Testis (tissue), 3 donors: ENCODE results near the gene ZNF491. TPM values are rescaled to one million over a fixed set of nuclear protein-coding genes. Genes with fewer than 3 reads are reported as not detected.
A peak's percentile ranks its signal among the peaks of the same experiment; 100 is the strongest.

Experiments
- DNase-seq: peaks from one replicate; pipeline ENCODE4 v3.0.0-alpha.2; 2019
- H3K27ac ChIP-seq, 2 donors: fragments of 200-600 bp; sonication (generic); one replicate each; pipeline ENCODE4 v1.5.1; 2019
- H3K27me3 ChIP-seq: fragments of 200-600 bp; sonication (generic); one replicate; pipeline ENCODE4 v1.5.1; 2019
- H3K36me3 ChIP-seq: fragments of 200-600 bp; sonication (generic); one replicate; pipeline ENCODE4 v1.5.1; 2017; ENCODE audit warnings: low read depth; ENCODE audit errors: missing control alignments
- H3K4me1 ChIP-seq: fragments of 200-600 bp; sonication (generic); one replicate; pipeline ENCODE4 v1.5.1; 2019
- H3K4me3 ChIP-seq, 2 donors: fragments of 200-600 bp; sonication (generic); one replicate each; pipeline ENCODE4 v1.5.1; 2017 to 2019
- H3K9me3 ChIP-seq: fragments of 200-600 bp; sonication (generic); one replicate; pipeline ENCODE4 v1.5.1; 2017
- POLR2A ChIP-seq: fragments of 450-650 bp; IDR thresholded peaks from one replicate; pipeline ENCODE4 v1.6.1; 2017; ENCODE audit warnings: antibody characterized with exemption, mild to moderate bottlenecking, moderate library complexity
- WGBS, 2 donors: methylation state at CpG; one replicate each; pipeline ENCODE4 v1.1.5; 2018; 5-methylcytosine and 5-hydroxymethylcytosine counted together
- intact Hi-C: fragments of 100-400 bp; cut with DNase I; formaldehyde crosslinking; loops from one replicate; pipeline ENCODE4 v1.15.1; 2023; ENCODE audit warnings: low total_unique reads
- polyA plus RNA-seq: library from polyadenylated mRNA; stranded (reverse); fragments of 350-450 nt; fragmentation: Illumina TruSeq; extraction: RNeasy Lipid Tissue Mini Kit (QIAGEN cat#74804); gene quantifications from one replicate; pipeline ENCODE4 v1.2.3, GENCODE V29; 2014; ENCODE audit warnings: low read depth, low replicate concordance; ENCODE audit not compliant: insufficient read depth
- total RNA-seq, 2 donors: library from RNA; depleted of rRNA; stranded (reverse); fragments of >200 nt; gene quantifications; one replicate each; pipeline ENCODE4 v1.2.3, GENCODE V29; 2016
- TF ChIP-seq, protein P1 (sequence below), 3 experiments: fragments of 450-650 bp in 2 of 3; fragments of 200-600 bp in 1 of 3; sonication (generic) in 1 of 3; IDR thresholded peaks; one replicate each; pipeline ENCODE4 v1.5.1; 2016 to 2019; ENCODE audit warnings: antibody characterized with exemption in 3 of 3, mild to moderate bottlenecking in 2 of 3, moderate library complexity in 1 of 3

ZNF491 gene
- total and polyA plus RNA-seq, 3 donors from 2014 or later: 0.62 to 2.6 (median 1.2) TPM

GRCh38 chr19:11787536-11787935 lies 10.8 kb upstream of the ZNF491 start:
- Histone ChIP-seq H3K36me3 (no peaks in the 10 kb centered on the region), H3K27me3 (no peaks in the 10 kb centered on the region), H3K27ac (no peak overlapping the region), H3K9me3 (no peaks in the 10 kb centered on the region), H3K4me3 (no peak overlapping the region), H3K4me1 (no peaks in the 10 kb centered on the region)
- TF ChIP-seq, protein P1, sequence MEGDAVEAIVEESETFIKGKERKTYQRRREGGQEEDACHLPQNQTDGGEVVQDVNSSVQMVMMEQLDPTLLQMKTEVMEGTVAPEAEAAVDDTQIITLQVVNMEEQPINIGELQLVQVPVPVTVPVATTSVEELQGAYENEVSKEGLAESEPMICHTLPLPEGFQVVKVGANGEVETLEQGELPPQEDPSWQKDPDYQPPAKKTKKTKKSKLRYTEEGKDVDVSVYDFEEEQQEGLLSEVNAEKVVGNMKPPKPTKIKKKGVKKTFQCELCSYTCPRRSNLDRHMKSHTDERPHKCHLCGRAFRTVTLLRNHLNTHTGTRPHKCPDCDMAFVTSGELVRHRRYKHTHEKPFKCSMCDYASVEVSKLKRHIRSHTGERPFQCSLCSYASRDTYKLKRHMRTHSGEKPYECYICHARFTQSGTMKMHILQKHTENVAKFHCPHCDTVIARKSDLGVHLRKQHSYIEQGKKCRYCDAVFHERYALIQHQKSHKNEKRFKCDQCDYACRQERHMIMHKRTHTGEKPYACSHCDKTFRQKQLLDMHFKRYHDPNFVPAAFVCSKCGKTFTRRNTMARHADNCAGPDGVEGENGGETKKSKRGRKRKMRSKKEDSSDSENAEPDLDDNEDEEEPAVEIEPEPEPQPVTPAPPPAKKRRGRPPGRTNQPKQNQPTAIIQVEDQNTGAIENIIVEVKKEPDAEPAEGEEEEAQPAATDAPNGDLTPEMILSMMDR (IDR thresholded peaks at IDR 0.05): no peak
- TF ChIP-seq POLR2A: no peak
- DNase-seq: no peak
- intact Hi-C loops: no loop called here
- 80 to 84% methylated on average over 3 of the region's 3 CpGs for WGBS, 2 donors

DNA sequence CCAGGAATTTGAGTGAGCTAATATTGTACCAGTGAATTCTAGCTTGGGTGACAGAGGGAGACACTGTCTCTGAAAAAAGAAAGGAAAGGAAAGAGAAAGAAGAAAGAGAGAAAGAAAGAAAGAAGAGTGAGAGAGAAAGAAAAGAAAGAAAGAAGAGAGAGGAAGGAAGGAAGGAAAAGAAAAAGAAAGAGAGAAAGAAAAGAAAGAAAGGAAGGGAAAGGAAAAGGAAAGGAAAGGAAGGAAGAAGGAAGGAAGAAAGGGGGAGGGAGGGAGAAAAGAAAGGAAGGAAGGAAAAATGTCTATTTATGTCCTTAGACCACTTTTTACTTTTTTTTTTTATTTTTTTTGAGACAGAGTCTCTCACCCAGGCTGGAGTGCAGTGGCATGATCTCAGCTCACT lies 5.4 kb upstream of the ZNF491 start:
- Histone ChIP-seq H3K27ac (no peak overlapping the region), H3K36me3 (no peaks in the 10 kb centered on the region), H3K4me1 (peaks cover 5% of the 10 kb centered on the region), H3K4me3 (no peak overlapping the region), H3K9me3 (no peaks in the 10 kb centered on the region), H3K27me3 (no peaks in the 10 kb centered on the region)
- TF ChIP-seq POLR2A: no peak
- DNase-seq: no peak
- intact Hi-C loops: no loop called here

GRCh38 chr19:11797491-11797890 lies 832 bp upstream of the ZNF491 start:
- Histone ChIP-seq H3K27ac (no peak overlapping the region), H3K36me3 (no peaks in the 10 kb centered on the region), H3K27me3 (no peaks in the 10 kb centered on the region), H3K9me3 (no peaks in the 10 kb centered on the region), H3K4me3 (peak overlapping the region in 1 of 2 donors; percentile 60), H3K4me1 (peaks cover 11% of the 10 kb centered on the region)
- intact Hi-C loops: no loop called here
- WGBS, 2 donors: 2 to 3% methylated on average over 8 of the region's 8 CpGs
- TF ChIP-seq, protein P1 (IDR thresholded peaks at IDR 0.05): peak; percentile 63 to 78 (median 68)
- TF ChIP-seq POLR2A: no peak
- peak; percentile 91 for DNase-seq

DNA sequence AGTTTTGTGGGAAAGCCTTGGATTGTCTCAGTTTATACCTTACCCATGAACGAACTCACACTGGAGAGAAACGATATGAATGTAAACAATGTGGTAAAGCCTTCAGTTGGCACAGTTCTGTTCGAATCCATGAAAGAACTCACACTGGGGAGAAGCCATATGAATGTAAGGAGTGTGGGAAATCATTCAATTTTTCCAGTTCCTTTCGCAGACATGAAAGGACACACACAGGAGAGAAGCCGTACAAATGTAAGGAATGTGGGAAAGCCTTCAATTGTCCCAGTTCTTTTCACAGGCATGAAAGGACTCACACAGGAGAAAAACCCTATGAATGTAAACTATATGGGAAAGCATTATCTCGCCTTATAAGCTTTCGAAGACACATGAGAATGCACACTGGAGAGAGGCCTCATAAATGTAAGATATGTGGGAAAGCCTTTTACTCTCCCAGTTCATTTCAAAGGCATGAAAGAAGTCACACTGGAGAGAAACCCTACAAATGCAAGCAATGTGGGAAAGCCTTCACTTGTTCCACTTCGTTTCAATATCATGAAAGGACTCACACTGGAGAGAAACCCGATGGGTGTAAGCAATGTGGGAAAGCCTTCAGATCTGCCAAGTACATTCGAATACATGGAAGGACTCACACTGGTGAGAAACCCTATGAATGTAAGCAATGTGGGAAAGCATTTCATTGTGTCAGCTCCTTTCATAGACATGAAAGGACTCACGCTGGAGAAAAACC lies 8.2 kb downstream of the ZNF491 start:
- H3K9me3 ChIP-seq: no peaks in the 10 kb centered on the region
- H3K27me3 ChIP-seq: no peaks in the 10 kb centered on the region
- TF ChIP-seq, protein P1 (IDR thresholded peaks at IDR 0.05): no peak
- no peak for TF ChIP-seq POLR2A
- no peak for DNase-seq
- no peaks in the 10 kb centered on the region for H3K4me1 ChIP-seq
- WGBS, 2 donors: 91 to 92% methylated on average over 11 of the region's 11 CpGs
- intact Hi-C loops: no loop called here
- H3K36me3 ChIP-seq: no peaks in the 10 kb centered on the region
- H3K27ac ChIP-seq: no peak overlapping the region
- H3K4me3 ChIP-seq: no peak overlapping the region

GRCh38 chr19:11807099-11807380 lies 8.7 kb downstream of the ZNF491 start:
- no peak for TF ChIP-seq POLR2A
- TF ChIP-seq, protein P1 (IDR thresholded peaks at IDR 0.05): no peak
- Histone ChIP-seq H3K9me3 (no peaks in the 10 kb centered on the region), H3K27ac (no peak overlapping the region), H3K27me3 (no peaks in the 10 kb centered on the region), H3K36me3 (no peaks in the 10 kb centered on the region), H3K4me1 (no peaks in the 10 kb centered on the region), H3K4me3 (no peak overlapping the region)
- DNase-seq: no peak
- WGBS, 2 donors: 87 to 90% methylated on average over 2 of the region's 2 CpGs
- intact Hi-C loops: no loop called here
